SK-N-SH (cell line): ENCODE results near the gene C11orf71. TPM values are rescaled to one million over a fixed set of nuclear protein-coding genes. Genes with fewer than 3 reads are reported as not detected.

Experiments used
- CTCF ChIA-PET: fragments of 300-600, 350-600 bp; formaldehyde crosslinking; extraction: SDS; loops from one replicate; lab custom pipeline; 2021; lab: Yijun Ruan, JAX
- POLR2A ChIA-PET: fragments of 350-600 bp; sonication (Branson Sonifier 250); formaldehyde crosslinking; extraction: SDS; loops from one replicate; lab custom pipeline; 2020; ENCODE audit warnings: antibody characterized with exemption, inconsistent platforms; lab: Yijun Ruan, JAX
- DNase-seq: peaks from one replicate; pipeline ENCODE4 v3.0.0; 2012
- H2AFZ ChIP-seq: fragments of 200-600 bp; sonication (generic); 2 replicates; pipeline ENCODE4 v1.8.1; 2016; ENCODE audit warnings: antibody characterized with exemption, mild to moderate bottlenecking, low read depth
- H3F3A ChIP-seq: fragments of 200-600 bp; sonication (generic); replicated peaks from 2 replicates; pipeline ENCODE3; 2016; ENCODE audit warnings: antibody characterized with exemption, mild to moderate bottlenecking; ENCODE audit not compliant: insufficient read depth
- H3K27ac ChIP-seq, 2 experiments: fragments of 200-500 bp in 1 of 2; fragments of 200-600 bp in 1 of 2; sonication (Bioruptor generic) in 1 of 2; sonication (generic), shearing (Covaris generic) in 1 of 2; 2 replicates each; pipeline versions ENCODE4 v1.5.1 to v1.6.1; 2014 to 2016; ENCODE audit warnings: low read depth in 2 of 2, inconsistent platforms in 1 of 2, low read length in 1 of 2, mild to moderate bottlenecking in 1 of 2, mixed read lengths in 1 of 2
- H3K27me3 ChIP-seq: fragments of 200-600 bp; sonication (generic), shearing (Covaris generic); 2 replicates; pipeline ENCODE4 v1.6.1; 2016; ENCODE audit warnings: mixed run types; ENCODE audit not compliant: insufficient read depth
- H3K36me3 ChIP-seq, 2 experiments: fragments of 200-500 bp in 1 of 2; fragments of 200-600 bp in 1 of 2; sonication (Bioruptor generic) in 1 of 2; sonication (generic) in 1 of 2; replicated peaks in 1 of 2; 2 replicates each; pipeline versions ENCODE3 to v1.5.1; 2014 to 2016; ENCODE audit warnings: low read length in 1 of 2, mild to moderate bottlenecking in 1 of 2; ENCODE audit not compliant: insufficient read depth in 2 of 2, control insufficient read depth in 1 of 2
- H3K4me1 ChIP-seq, 2 experiments: fragments of 200-500 bp in 1 of 2; fragments of 200-600 bp in 1 of 2; sonication (Bioruptor generic) in 1 of 2; sonication (generic), shearing (Covaris generic) in 1 of 2; 2 replicates each; pipeline versions ENCODE4 v1.5.1 to v1.6.1; 2014 to 2016; ENCODE audit warnings: low read depth in 1 of 2, low read length in 1 of 2, mixed run types in 1 of 2; ENCODE audit not compliant: insufficient read depth in 2 of 2, control insufficient read depth in 1 of 2
- H3K4me2 ChIP-seq: fragments of 200-600 bp; sonication (generic), shearing (Covaris generic); 2 replicates; pipeline ENCODE4 v1.6.1; 2017; ENCODE audit warnings: mixed run types
- H3K4me3 ChIP-seq, 2 experiments: fragments of 200-500 bp in 1 of 2; fragments of 200-600 bp in 1 of 2; sonication (Bioruptor generic) in 1 of 2; sonication (generic), shearing (Covaris generic) in 1 of 2; 2 replicates each; pipeline versions ENCODE4 v1.5.1 to v1.8.1; 2014 to 2016; ENCODE audit warnings: low read depth in 2 of 2, inconsistent platforms in 1 of 2, low read length in 1 of 2, mild to moderate bottlenecking in 1 of 2, mixed read lengths in 1 of 2, moderate library complexity in 1 of 2
- H3K79me2 ChIP-seq: fragments of 200-600 bp; sonication (generic); 2 replicates; pipeline ENCODE4 v1.8.1; 2017; ENCODE audit warnings: mild to moderate bottlenecking; ENCODE audit not compliant: insufficient read depth
- H3K9ac ChIP-seq: fragments of 200-600 bp; sonication (generic); 2 replicates; pipeline ENCODE4 v1.6.1; 2017; ENCODE audit warnings: mixed run types
- H3K9me2 ChIP-seq: fragments of 200-600 bp; sonication (generic); 2 replicates; pipeline ENCODE4 v1.6.1; 2017; ENCODE audit warnings: mixed run types
- H3K9me3 ChIP-seq: fragments of 200-600 bp; sonication (generic); 2 replicates; pipeline ENCODE4 v1.6.1; 2017; ENCODE audit warnings: mixed run types, mild to moderate bottlenecking, moderate library complexity
- H4K20me1 ChIP-seq: fragments of 200-600 bp; sonication (generic); 2 replicates; pipeline ENCODE4 v1.6.1; 2017; ENCODE audit warnings: mild to moderate bottlenecking, mixed run types; ENCODE audit not compliant: insufficient read depth
- CHD2 ChIP-seq: fragments of 150-350 bp; IDR thresholded peaks from 2 replicates; pipeline ENCODE4 v1.6.1; 2018; ENCODE audit warnings: low read length; ENCODE audit not compliant: partially characterized antibody
- CTCF ChIP-seq: fragments of 200-600 bp; sonication (generic); IDR thresholded peaks from 2 replicates; pipeline ENCODE4 v1.6.1; 2017; ENCODE audit warnings: antibody characterized with exemption, mild to moderate bottlenecking, moderate library complexity
- EP300 ChIP-seq, 2 experiments: IDR thresholded peaks; 2 replicates each; pipeline versions ENCODE4 v1.4.0 to v1.6.1; 2012; ENCODE audit warnings: borderline replicate concordance in 1 of 2, low read depth in 1 of 2, low read length in 1 of 2
- FOSL2 ChIP-seq: IDR thresholded peaks from 2 replicates; pipeline ENCODE4 v1.4.0; 2012; ENCODE audit warnings: low read depth, mild to moderate bottlenecking, moderate library complexity, borderline replicate concordance
- JUND ChIP-seq: IDR thresholded peaks from 2 replicates; pipeline ENCODE4 v1.4.0; 2012
- NFIC ChIP-seq: IDR thresholded peaks from 2 replicates; pipeline ENCODE4 v1.4.0; 2012; ENCODE audit warnings: borderline replicate concordance
- PBX3 ChIP-seq: IDR thresholded peaks from 2 replicates; pipeline ENCODE4; 2012
- POLR2AphosphoS5 ChIP-seq: IDR thresholded peaks from 2 replicates; pipeline ENCODE4 v1.6.1; 2012; ENCODE audit warnings: low read depth, low read length
- RCOR1 ChIP-seq: fragments of 150-350 bp; IDR thresholded peaks from 2 replicates; pipeline ENCODE4 v1.6.1; 2017; ENCODE audit warnings: antibody characterized with exemption, low read length
- REST ChIP-seq: IDR thresholded peaks from 2 replicates; pipeline ENCODE4 v1.6.1; 2012; ENCODE audit warnings: mild to moderate bottlenecking, low read depth, low read length, moderate library complexity
- SIN3A ChIP-seq: IDR thresholded peaks from 2 replicates; pipeline ENCODE4 v1.6.1; 2012; ENCODE audit warnings: low read depth, mild to moderate bottlenecking, low read length, moderate library complexity, borderline replicate concordance
- TAF1 ChIP-seq: IDR thresholded peaks from 2 replicates; pipeline ENCODE4 v1.6.1; 2012; ENCODE audit warnings: low read depth, mild to moderate bottlenecking, low read length, moderate library complexity, borderline replicate concordance
- TCF12 ChIP-seq: IDR thresholded peaks from 2 replicates; pipeline ENCODE4 v1.4.0; 2012
- TEAD4 ChIP-seq: IDR thresholded peaks from 2 replicates; pipeline ENCODE4 v1.4.0; 2012; ENCODE audit warnings: mild to moderate bottlenecking, borderline replicate concordance; ENCODE audit not compliant: insufficient read depth
- USF1 ChIP-seq: IDR thresholded peaks from 2 replicates; pipeline ENCODE4 v1.4.0; 2012; ENCODE audit warnings: low read depth, borderline replicate concordance
- WGBS: methylation state at CpG from one replicate; pipeline ENCODE4 v1.1.6; 2017; ENCODE audit warnings: low lambda C conversion rate; 5-methylcytosine and 5-hydroxymethylcytosine counted together
- polyA plus RNA-seq, 3 experiments: library from polyadenylated mRNA; depleted of rRNA; stranded (reverse); fragments of >200 nt; gene quantifications; 2 replicates each; pipeline ENCODE4 v1.2.3, GENCODE V29; 2012
- TF ChIP-seq, protein P1 (sequence below): fragments of 150-350 bp; IDR thresholded peaks from 2 replicates; pipeline ENCODE4 v1.6.1; 2017; ENCODE audit warnings: antibody characterized with exemption, low read length, low read depth, borderline replicate concordance

The C11orf71 gene
- polyA plus RNA-seq, 1 of the 3 experiments (the other 2 are of a cell fraction), result 7.8 TPM

DNA sequence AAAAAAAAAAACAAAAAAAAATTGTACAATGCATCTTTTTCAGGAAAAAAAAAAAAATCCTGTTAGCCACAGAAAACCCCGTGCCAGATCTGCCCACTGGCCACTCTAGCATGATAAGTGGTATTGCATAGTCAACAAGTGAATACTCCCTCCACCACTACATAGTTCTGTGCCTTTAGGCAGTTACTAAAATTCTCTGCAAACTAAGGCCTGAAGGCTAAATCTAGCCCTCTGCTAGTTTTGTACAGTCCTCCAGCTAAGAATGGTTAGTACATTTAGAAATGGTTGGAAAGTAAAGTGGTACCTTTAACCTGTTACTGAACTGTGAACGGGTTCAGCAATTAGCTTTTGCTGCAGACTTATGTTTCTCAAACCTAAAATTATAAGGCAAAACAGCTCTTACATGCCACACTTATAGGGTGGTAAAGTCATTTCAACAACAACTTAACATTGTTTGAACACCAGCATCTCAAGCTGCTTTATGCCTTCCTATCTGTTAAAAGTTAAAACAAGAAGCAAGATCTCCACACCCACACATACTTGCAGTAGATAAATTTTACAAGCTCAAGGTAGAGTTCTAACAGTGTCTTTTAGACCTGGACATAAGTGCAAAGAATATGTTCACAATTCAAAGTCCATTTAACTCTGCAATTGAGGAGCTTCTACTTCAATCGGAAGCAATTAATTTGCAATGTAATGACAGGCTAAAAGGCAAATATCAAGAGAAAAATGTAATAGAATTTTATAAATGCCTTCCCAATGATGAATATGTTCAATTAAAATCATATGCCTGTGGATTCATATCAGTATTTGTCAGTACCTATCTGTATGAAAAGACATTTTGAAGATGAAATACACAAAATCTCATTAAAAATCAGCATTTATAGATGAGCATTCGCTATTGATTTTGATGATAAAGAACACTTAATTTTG, 7.3 kb downstream of the C11orf71 start:
- Histone ChIP-seq H3K36me3 (no peaks in the 10 kb centered on the region), H3K4me1 (peaks cover 0 to 19% of the 10 kb centered on the region in 2 experiments; a peak in 1 of 4 replicates), H3F3A (peaks cover 7% of the 10 kb centered on the region), H3K9me2 (no peaks in the 10 kb centered on the region), H3K27me3 (no peaks in the 10 kb centered on the region), H3K27ac (peak overlapping the region in 1 of 2 experiments; percentile 31; a peak in 2 of 4 replicates), H3K79me2 (peaks cover under 1% of the 10 kb centered on the region; the same call in 1 of the 2 replicates), H2AFZ (peak overlapping the region; percentile 63; the same call in 1 of the 2 replicates), H3K4me2 (no peak overlapping the region), H4K20me1 (no peaks in the 10 kb centered on the region), H3K4me3 (no peak overlapping the region), H3K9ac (0 out of 2 replicates have a peak overlapping the region, but pooled peaks have one; percentile 12), H3K9me3 (no peaks in the 10 kb centered on the region)
- WGBS, result 48% methylated on average over 4 of the region's 4 CpGs
- DNase-seq, result no peak
- CTCF ChIA-PET, result interaction anchor here (0.6 to 1.6 kb wide), 3 partner anchors 13 to 45 kb away, joined by 3 to 4 read pairs (median 3); no protein-coding TSS in a partner anchor
- POLR2A ChIA-PET, result no interaction called here
- TF ChIP-seq JUND, result peak; percentile 15; the same call in 1 of the 2 replicates
- TF ChIP-seq, protein P1, sequence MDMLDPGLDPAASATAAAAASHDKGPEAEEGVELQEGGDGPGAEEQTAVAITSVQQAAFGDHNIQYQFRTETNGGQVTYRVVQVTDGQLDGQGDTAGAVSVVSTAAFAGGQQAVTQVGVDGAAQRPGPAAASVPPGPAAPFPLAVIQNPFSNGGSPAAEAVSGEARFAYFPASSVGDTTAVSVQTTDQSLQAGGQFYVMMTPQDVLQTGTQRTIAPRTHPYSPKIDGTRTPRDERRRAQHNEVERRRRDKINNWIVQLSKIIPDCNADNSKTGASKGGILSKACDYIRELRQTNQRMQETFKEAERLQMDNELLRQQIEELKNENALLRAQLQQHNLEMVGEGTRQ, result no peak
- TF ChIP-seq TCF12, result peak; percentile 41; the same call in 1 of the 2 replicates
- no peak for TF ChIP-seq EP300 (IDR thresholded peaks at IDR 0.05; ENCODE audit: borderline replicate concordance in 1 of 2, low read depth in 1 of 2, low read length in 1 of 2)
- peak; percentile 62 for TF ChIP-seq PBX3
- TF ChIP-seq CTCF, result no peak
- TF ChIP-seq TEAD4, result no peak
- no peak for TF ChIP-seq SIN3A
- TF ChIP-seq CHD2, result no peak
- no peak for TF ChIP-seq POLR2AphosphoS5

DNA sequence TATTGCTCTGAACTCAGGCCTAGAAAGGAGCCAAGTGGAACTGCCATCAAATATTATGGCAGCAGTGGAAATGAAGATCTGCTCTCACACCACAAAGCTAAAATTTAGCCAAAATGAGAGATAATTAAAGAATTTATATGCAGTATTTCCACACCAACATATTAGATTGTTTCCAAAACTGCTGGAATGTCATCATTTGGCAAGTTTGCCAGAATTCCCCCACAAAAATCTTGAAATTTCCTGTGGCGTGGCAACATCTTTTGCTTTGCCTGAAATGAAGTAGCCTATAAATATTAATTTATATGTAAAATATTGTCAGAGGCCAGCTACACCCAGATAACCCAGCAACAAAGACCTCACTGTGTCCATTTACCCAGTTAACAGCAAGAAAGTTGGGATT, 13.8 kb downstream of the C11orf71 start:
- Histone ChIP-seq H3K4me2 (no peak overlapping the region), H3K79me2 (no peaks in the 10 kb centered on the region), H3K27ac (no peak overlapping the region), H3K36me3 (no peaks in the 10 kb centered on the region), H3K4me3 (no peak overlapping the region), H3F3A (no peaks in the 10 kb centered on the region), H3K9me3 (no peaks in the 10 kb centered on the region), H3K27me3 (no peaks in the 10 kb centered on the region), H2AFZ (no peak overlapping the region), H3K4me1 (no peaks in the 10 kb centered on the region), H4K20me1 (no peaks in the 10 kb centered on the region), H3K9me2 (no peaks in the 10 kb centered on the region), H3K9ac (no peak overlapping the region)
- whole genome bisulfite sequencing, result 88% methylated on average over 1 of the region's 1 CpG
- ChIA-PET POLR2A (no interaction called here), CTCF (interaction anchor here (1.5 kb wide), 1 partner anchor 11 kb away, joined by 3 read pairs; no protein-coding TSS in a partner anchor)
- DNase-seq, result no peak
- TF ChIP-seq POLR2AphosphoS5 (no peak), REST (no peak), RCOR1 (no peak), NFIC (no peak), FOSL2 (no peak), USF1 (no peak), TAF1 (no peak), TCF12 (no peak), CHD2 (no peak)
